HG03095 (cell line): ENCODE measurements around the gene SLC37A1.
A peak's percentile ranks its signal among the peaks of the same experiment; 100 is the strongest.

Experiments
- ATAC-seq: cut with Tn5 transposase; IDR thresholded peaks from one replicate; pipeline ENCODE4 v1.9.1; 2021; ENCODE audit warnings: moderate library complexity; ENCODE audit not compliant: unreplicated experiment

Gene SLC37A1

DNA sequence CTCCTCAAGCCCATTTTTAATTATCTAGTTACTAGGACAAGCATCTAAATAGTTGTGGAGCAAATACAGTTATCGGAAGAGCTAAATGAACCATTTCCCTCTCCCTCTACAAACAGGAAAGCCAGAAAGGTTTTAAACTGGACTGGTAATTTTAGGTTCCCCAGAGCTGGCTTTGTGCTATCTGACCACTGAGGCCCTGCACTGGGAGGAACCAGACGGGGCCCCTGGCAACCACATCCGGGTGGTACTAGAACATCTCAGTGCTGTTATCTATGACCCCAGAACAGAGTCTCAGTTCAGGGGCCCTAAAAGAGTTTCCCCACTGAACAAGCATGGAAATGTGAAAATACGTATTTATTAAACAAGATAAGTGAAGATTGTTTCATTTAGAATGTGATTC, 9.9 kb upstream of the SLC37A1 start:
- ATAC-seq = no peak

DNA sequence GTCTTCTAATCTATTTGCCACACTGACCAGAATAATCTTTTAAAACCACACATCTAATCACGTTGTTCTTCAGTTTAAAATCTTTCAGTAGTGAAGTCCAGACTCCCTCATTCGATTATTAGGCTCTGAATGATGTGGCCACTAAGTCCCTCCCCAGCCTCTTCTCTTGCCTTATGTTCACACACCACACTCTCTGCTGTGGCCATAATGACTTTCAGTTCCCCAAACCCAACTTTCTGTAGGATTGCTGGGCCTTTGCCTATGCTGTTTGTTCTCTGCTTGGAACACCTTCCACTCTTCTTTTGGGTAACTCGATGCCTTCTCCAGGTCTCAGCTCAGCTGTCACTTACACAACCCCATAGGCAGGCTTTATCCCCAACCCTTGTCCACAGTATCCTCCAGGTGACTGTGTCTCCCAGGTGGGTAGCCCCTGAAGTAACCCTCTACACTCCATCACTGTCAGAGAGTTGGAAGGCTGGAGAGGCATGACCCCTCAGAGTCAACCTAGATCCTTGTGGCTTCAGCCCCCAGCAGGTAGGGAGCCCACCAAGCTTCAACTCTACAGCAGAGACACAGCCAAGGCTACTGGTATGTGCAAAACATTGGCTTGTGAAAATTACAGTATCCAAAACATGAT, 8.4 kb upstream of the SLC37A1 start:
- ATAC-seq = peak; percentile 83

DNA sequence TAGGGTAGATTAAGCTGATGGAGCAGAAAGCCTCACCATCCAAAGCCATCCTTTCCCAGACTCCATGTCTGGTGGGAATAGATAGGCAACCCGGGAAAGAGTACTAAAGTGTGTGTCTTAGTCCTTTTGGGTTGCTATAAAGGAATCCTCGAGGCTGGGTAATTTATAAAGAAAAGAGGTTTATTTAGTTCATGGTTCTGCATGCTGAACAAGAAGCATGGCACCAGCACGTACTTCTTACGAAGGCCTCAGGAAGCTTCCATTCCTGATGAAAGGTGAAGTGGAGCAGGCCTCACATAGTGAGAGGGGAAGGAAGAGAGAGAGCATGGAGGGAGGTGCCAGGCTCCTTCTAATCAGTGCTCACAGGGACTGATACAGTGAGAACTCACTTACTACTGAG, 6.2 kb upstream of the SLC37A1 start:
- no peak for ATAC-seq

DNA sequence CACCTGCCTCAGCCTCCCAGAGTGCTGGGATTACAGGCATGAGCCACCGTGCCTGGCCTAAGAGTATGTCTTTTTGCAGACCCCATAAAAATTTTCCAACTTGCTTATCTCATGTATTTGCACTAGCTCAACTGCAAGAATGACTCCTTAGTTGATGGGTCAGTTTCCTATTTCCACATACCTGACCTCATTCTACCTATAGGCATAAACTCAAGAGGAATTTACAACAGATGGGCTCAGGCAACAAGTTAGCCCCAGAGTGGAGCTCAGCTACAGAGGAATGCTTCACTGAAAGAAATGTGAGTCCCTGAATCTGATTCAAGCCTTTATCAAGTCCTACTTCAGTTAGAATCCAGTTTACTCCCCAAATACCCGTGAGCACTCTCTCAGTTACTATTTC, 5.3 kb upstream of the SLC37A1 start:
- ATAC-seq = no peak

DNA sequence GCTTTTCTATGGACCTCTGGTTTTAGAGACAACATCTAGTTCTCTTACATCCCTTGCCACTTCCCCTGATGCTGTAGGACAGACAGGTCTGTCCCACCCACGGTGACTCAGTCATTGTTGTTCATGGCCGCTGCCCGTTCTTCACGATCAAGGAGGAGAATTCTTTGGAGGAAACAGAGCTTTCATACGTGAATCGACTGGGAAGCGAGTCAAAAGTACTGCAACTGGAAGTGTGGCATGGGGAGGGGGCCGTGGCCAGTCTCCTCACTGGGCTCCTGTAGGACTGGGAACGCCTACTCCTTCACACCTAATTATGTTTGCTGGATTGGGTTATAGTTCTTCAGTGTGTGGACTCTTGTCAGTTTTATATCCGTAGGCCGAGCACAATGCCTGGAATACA, 4.4 kb upstream of the SLC37A1 start:
- ATAC-seq = no peak

DNA sequence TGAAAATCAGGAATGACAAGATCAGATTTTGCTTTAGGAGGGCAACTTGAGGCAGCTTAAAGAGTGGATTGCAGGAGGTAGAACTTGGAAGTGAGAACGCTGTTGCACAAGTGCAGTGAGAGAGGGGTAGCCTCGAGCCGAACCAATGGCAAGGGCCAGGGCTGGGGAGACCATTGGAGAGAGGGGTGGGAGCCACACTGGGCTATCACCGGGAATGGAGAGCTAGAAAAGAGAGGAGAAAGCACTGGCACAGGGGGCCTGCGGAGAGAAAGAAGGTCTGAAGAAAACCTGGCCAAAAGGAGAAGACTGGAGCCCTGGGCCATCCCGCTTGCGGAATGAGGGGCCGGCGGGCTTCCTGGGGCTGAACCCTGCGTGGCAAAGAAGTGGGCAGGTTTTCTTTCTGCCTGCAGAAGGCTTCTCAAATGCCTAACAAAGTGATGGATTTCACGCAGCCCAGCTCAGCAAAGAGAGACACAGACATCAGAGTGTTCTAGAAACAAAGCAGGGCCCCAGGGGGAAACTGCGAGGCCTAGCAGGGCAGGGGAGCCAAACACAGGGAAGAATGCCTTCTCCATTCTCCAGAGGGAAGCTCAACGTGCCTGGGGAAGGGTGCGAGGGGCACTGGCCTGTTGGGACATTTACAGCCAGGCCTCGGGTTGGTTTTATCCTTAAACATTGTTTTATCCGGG, 1.2 kb upstream of the SLC37A1 start:
- ATAC-seq = no peak

DNA sequence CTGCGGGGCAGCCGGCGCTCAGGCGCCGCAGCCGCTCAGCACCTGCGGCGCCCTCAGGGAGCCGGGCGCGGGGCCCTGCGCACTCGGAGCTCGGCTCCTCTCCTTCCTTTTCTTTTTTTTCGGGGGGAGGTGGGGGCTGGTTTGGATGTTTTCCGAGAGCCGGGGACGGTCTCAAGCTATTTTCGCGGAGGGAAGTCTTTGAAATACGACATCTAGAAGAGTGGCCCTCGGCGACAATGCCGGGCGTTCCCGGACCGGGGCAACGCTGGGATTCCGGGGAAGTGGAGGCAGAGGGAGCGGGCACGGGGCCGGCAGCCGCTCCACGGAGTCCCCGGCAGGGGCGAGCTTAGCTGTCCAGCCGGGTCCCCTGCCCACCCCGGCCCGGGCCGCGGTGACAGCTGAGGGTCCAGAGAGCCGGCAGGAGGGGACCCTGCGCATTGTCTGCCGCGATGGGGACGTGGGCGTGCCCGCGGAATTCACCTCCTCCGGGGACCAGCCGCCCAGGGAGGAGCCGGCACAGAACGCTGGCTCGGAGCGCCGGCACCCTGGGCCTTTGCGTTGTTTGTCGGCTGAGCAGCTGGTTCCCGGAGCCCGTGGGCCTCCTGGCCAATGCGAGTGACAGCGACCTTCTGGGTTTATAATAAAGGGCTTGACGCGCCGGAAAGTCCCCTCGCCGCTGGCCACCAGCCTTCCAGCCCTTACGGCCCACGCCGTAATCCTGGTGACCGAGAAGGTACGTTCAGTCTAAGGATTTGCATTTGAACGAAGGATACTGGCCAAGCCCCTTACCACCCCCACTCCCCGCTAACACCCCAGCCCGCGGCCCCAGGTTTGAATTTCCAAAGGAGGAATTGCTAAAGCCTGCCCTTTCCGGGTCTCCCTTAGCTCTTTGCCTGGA, 582 bp downstream of the SLC37A1 start:
- ATAC-seq = peak; percentile 46

DNA sequence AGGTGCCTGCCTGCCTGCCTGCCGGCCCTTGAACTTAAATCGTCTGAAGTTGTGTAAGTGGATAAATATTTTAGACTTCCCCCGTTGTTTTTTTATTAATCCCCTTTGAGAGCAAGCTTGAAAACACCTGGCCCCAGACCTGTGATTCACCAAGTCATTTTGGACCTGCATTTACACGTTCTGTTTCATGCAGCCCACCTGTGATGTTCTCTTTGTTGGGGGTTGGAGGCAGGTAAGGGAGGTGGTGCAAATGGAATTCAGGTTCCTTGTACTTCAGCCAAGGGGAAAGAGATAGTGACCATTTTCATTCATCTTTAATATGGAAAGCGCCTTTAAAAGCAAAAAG, 1.2 kb downstream of the SLC37A1 start:
- ATAC-seq = no peak

DNA sequence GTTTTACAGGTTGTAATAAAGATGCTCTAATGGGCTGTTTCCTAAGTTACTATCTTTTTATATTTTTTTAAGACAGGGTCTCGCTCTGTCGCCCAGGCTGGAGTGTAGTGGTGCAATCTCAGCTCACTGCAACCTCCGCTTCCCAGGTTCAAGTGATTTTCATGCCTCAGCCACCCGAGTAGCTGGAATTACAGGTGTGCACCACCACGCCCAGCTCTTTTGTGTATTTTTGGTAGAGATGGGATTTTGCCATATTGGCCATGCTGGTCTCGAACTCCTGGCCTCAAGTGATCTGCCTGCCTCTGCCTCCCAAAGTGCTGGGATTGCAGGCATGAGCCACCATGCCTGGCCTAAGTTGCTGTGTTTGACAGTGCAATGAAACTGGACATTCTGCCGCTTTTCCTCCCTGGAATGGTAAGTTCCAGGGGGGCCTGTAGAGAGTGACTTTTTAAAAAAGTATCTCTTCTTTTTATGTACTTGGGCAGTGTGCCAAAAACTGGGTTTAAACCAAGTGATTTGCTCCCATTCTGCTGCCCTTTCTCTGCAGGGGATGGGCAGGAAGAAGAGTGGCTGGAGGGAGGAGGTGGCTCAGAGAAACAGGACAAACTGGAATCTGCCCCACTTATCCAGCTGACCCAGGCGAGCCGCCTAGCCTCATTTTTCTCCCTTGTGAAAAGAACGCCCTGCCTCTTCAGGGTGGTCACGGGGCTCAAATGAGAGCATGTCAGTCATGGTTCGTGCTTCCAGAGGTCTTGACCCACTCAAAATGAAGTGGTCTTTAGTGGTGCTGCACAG, 2.3 kb downstream of the SLC37A1 start:
- no peak for ATAC-seq

DNA sequence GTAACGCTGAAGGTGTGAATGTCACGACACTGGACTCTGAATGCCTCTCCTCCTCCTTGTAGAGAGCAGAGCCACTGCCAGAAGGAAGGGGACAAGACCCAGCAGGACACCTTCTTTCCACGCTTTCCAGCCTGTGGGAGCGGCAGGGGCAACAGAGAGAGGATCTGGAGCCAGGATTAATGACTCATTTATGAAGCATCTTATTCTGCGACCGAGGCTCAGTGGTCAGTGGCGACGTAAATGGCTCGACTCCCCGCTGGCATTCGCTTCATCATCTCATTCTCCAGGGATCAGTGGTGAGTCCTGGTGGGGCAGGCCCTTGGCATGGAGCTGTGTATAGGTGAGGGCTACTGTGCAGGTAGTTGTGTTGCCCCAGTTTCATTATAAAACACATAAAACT, 4.6 kb downstream of the SLC37A1 start:
- no peak for ATAC-seq

DNA sequence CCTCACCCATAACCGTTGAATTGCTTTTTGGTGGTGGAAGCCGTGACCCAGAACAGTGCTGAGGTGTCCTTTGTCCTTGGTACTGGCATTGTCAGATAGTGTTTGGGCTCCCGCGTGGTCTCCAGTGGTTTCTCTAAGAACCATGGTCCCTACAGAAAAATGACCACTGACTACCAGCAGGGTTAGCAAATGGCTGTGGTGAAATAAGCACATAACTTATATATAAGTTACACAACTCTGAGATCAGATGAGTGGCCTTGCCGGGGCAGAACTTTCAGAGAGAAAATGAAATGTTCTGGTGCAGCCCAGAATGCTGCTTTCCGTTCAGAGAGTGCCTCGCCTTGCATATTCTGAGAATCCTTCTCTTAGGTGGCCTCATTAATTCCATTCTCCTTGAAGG, 5.0 kb downstream of the SLC37A1 start:
- no peak for ATAC-seq

DNA sequence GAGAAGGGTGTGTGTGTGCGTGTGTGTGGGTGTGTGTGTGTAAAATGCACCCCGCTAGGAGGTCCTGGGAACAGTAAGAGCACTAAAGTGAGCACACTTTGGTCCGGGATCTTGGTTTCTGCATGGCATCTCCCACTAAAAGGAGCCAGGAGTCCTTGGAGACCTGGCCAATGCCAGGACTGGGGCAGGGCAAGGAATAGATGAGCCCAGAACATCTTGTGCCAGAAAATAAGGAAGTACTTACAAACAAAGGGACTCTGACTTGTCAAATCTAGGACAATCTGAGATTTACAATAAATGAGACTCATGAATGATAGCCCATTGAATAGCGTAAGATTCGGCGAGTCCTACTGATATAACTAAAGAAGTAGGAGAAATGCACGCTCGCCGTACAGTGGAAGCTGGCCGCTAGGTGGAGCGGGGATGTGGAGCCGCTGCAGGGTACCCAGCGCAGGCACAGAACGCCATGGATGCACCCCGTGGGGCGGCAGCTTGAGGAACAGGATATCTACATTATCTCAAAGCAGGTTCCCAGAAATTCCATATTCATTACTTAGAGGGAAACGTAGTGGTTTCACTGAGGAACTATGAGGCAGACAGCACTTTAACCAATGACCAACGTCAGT, 7.1 kb downstream of the SLC37A1 start:
- ATAC-seq = no peak

DNA sequence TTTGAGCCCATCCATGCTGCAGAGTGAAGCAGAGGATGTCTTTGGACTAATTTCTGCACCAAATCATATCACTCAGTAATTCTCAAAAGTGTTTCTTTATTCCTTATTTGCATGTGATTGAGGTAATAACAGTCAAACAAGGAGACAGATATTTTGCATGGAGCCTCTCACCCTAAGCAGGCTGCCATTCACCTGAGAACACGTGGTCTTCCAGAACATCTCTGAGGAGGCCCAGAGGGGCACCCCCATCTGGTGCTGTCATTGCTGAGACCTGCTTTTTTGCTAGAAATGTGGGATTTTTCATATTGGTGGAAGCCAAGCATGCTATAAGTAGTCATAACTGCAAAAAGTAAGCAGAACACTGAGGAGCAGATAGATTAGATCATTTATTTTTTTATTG, 7.7 kb downstream of the SLC37A1 start:
- ATAC-seq = no peak

DNA sequence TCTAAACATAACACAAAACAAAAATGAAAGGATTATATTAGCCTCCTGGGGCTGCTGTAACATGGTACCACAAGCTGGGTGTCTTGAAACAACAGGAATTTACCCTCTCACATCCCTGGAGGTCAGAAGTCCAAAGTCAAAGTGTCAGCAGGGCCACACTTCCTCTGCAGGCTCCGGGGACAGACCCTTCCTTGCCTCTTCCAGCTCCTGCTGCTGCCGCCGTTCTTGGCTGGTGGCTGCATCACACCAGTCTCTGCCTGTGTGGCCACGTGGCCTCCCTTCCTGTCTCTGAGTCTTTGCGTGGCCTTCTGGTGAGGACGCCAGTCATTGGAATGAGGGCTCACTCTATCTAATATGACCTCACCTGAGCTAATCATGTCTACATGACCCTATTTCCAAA, 8.2 kb downstream of the SLC37A1 start:
- ATAC-seq = no peak

DNA sequence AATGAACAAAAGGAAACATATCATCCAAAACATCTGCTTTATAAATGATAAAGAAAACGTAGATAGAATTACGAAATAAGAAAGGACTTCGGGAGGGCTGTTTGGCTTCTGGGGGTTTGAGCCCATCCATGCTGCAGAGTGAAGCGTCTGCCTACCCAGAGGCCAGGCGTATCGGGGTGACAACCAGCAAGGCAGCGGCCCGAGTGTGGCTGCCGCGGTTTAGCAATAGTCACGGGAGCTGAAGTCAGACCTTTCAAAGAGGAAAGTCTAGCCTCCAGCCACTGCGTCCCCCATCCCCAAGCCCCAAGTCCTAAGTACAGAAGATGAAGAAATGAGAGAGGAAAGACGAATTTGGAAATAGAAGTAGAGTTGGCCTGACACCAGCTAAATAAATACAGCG, 8.6 kb downstream of the SLC37A1 start:
- no peak for ATAC-seq

DNA sequence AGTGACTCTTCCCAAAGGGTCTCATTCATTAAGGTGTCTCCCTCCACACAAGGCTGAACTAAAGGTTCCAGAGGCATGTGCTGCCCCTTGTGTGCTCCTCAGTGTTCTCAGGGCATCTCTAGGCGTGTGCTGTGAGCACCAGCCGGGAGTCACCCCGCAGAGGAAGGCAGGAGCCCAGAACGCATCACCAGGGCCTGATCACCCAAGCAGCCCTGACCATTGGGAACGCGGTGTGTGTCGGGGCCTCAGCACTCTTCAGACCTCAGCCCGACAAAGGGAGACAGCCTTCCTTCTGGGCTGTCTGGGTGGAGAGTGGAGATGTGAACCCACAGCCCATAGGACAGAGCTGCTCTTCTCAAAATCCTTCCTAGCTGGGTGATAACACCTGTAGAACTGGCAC, 9.1 kb downstream of the SLC37A1 start:
- no peak for ATAC-seq

DNA sequence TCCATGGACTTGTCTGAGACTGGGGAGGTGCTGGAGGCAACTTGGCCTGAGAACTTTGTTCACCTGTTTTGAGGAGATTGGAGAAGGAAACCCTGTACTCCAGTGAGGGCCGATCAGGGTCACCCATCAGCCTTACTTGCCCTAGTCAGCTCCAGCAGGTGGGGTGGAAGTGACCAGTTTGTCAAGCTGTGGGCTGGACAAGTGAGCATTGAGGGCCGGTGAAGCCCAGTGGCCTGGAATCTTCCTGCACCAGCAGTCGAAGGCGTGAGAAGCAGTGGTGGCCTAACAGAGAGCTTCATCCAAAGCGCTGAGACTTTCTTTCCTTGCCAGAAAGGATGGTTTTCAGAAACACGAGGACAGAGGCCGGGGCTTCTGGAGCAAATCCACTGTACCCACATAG, 9.6 kb downstream of the SLC37A1 start:
- ATAC-seq = no peak

DNA sequence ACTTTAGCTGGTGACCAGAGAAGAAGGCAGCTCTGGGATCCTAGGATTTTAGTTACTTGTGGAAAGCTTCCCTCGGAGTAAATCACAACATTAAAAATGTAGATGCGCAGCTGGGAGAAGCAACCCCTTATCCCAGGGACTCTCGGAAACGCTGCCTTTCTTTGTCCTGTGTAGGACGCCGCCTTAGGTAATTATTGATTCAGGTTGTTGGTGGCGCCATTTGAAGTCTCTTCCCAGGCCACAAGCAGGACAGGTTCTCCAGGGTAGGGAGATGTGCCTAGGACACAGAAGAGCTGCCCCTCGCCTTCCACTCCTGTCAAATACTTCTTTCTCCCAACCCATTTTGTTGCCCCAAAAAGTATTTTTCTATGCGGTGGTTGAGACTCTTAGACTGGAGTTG, 10.3 kb downstream of the SLC37A1 start:
- ATAC-seq = no peak

DNA sequence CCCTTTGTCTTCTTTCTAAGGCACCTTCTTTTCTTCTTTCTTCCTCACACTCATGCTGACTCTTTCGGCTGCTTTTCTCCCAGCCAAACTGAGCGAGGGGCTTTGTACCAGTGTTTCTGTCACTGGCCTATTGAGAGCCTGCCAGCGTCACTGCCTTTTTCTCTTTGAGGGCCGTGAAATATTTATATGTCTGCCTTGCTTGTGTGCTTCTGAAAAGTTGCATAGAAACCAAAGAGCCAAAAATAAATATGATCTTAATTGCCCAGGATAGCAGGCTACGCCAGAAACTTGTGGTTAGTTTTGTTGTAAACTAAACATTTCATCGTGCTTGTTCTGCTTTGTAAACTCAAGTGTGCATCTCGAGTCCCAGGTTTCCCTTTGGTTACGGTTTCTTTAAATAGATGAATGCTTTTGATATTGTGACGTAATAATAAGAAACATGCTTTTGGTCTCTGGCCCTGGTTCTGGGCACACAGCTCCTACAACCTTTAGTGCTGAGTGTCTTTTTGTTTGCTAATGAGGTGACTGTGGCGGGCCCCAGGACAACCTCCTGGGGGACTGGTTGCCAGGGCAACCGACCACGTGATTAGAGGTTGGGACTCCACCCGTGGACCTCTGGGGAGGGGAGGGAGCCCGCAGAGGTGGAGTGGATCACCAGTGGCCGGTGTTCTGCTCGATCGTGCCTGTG, 10.8 kb downstream of the SLC37A1 start:
- peak; percentile 57 for ATAC-seq

DNA sequence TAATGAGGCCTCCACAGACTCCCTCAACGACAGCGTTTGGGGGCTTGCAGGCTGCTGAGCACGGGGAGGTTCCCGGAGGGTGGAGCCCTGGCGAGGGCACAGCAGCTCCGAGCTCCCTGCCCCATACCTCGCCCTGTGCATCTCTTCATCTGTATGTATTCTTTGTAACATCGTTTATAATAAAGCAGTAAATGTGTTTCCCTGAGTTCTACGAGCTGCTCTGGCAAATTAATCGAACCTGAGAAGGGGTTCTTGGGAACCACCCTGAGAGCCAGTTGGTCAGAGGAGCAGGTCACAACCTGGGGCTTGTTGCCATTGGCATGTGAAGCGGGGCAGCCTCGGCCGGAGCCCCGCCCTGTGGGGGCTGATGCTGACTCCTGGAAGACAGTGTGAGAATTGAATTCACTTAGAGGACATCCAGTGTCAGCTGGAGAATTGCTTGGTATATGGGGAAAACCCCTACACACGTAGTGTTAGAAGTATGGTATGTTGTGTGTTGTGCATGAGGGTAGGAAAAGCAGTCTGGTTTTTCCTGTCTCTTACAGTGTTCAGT, 11.5 kb downstream of the SLC37A1 start:
- ATAC-seq = no peak
